ENCODE results near the gene PCNX2. TPM values are rescaled to one million over a fixed set of nuclear protein-coding genes. Genes with fewer than 3 reads are reported as not detected.

The PCNX2 gene
- total and polyA plus RNA-seq, 5 donors from 2014 or later, result 1.6 to 42.3 (median 3.1) TPM

DNA sequence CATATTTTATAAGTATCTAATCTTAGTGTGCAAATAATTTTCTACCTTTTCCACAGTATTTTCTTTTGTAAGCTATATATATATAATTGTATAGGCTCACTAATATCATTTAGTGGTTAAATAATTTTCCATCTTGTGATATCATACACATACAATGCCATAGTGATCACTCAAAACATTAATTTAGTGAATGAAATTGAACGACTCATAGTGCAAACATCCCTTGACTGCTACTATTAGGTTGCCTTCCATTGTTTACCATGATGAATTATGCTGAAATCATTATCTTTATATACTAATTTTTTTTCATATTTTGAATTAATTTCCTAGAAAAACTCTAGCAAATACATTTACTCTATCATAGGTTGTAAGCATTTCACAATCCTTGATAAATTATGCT, 127.1 kb downstream of the PCNX2 start:
- Histone ChIP-seq H3K36me3 (ENCODE audit: control insufficient read depth, insufficient read depth, low read length) (peaks cover 18% of the 10 kb centered on the region), H3K9me3 (ENCODE audit: control insufficient read depth in 2 of 2, low read length in 2 of 2) (peaks cover 0 to 3% of the 10 kb centered on the region in 2 experiments), H3K27ac (ENCODE audit: insufficient read depth, low read length, poor library complexity, severe bottlenecking) (no peak overlapping the region), H3K4me1 (ENCODE audit: control insufficient read depth, insufficient read depth, low read length, poor library complexity, severe bottlenecking) (no peaks in the 10 kb centered on the region), H3K27me3 (ENCODE audit: control insufficient read depth, insufficient read depth, low read length) (no peaks in the 10 kb centered on the region), H3K4me3 (ENCODE audit: low read depth, low read length) (no peak overlapping the region)
- Mint-ChIP-seq H3K36me3 (peaks cover 48% of the 10 kb centered on the region), H3K27ac (no peak overlapping the region), H3K4me1 (no peaks in the 10 kb centered on the region), H3K9me3 (peaks cover 0 to 20% (median 3%) of the 10 kb centered on the region in 7 donors), H3K4me3 (no peak overlapping the region), H3K27me3 (no peaks in the 10 kb centered on the region)
- ATAC-seq (ENCODE audit: low read depth in 2 of 2) (no peak), DNase-seq (no peak)

DNA sequence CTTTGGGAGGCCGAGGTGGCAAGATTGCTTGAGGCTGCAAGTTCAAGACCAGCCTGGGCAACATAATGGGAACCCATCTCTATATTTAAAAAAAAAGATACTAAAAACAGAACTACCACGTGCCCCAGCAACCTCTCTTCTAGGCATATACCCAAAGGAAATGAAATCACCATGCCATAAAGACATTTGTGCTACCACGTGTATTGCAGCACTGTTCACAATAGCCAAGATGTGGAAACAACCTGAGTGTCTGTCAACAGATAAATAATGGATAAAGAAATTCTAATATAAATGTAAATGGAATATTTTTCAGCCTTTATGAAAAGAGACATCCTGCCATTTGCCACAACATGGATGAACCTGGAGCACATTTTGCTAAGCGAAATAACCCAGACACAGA, 128.6 kb downstream of the PCNX2 start:
- H3K27ac Mint-ChIP-seq, result no peak overlapping the region
- no peak overlapping the region for H3K27ac ChIP-seq (ENCODE audit: insufficient read depth, low read length, poor library complexity, severe bottlenecking)
- ATAC-seq (ENCODE audit: low read depth in 2 of 2) (no peak), DNase-seq (no peak)
- no peaks in the 10 kb centered on the region for H3K4me1 ChIP-seq (ENCODE audit: control insufficient read depth, insufficient read depth, low read length, poor library complexity, severe bottlenecking)
- H3K9me3 Mint-ChIP-seq, result peaks cover 0 to 20% (median 3%) of the 10 kb centered on the region in 7 donors
- H3K36me3 Mint-ChIP-seq, result peaks cover 40% of the 10 kb centered on the region
- no peaks in the 10 kb centered on the region for H3K27me3 ChIP-seq (ENCODE audit: control insufficient read depth, insufficient read depth, low read length)
- no peak overlapping the region for H3K4me3 Mint-ChIP-seq
- H3K9me3 ChIP-seq (ENCODE audit: control insufficient read depth in 2 of 2, low read length in 2 of 2), result peaks cover 0 to 3% of the 10 kb centered on the region in 2 experiments
- H3K4me1 Mint-ChIP-seq, result no peaks in the 10 kb centered on the region
- H3K36me3 ChIP-seq (ENCODE audit: control insufficient read depth, insufficient read depth, low read length), result peaks cover 8% of the 10 kb centered on the region
- no peak overlapping the region for H3K4me3 ChIP-seq (ENCODE audit: low read depth, low read length)
- H3K27me3 Mint-ChIP-seq, result no peaks in the 10 kb centered on the region

DNA sequence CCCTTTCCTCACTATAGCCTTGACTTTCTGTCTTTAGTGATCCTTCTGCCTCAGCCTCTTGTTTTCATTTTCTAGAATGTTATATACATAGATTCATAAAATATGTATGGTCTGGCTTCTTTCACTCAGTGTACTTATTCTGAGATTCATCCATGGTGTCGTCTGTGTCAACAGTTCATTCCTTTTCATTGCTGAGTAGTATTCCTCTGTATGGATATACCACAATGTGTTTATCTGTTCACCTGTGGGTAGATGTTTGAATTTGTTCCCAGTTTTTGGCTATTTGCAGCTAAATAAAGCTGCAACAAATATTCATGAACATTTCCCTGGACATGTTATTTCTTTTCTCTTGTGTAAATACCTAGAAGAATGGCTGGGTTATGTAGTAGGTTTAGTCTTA, 131.8 kb downstream of the PCNX2 start:
- H3K4me3 Mint-ChIP-seq, result no peak overlapping the region
- peak overlapping the region in 1 of 3 donors; percentile 26 for H3K27ac Mint-ChIP-seq
- no peaks in the 10 kb centered on the region for H3K4me1 ChIP-seq (ENCODE audit: control insufficient read depth, insufficient read depth, low read length, poor library complexity, severe bottlenecking)
- peaks cover 21% of the 10 kb centered on the region for H3K36me3 ChIP-seq (ENCODE audit: control insufficient read depth, insufficient read depth, low read length)
- DNase-seq, result no peak
- H3K4me3 ChIP-seq (ENCODE audit: low read depth, low read length), result no peak overlapping the region
- H3K27ac ChIP-seq (ENCODE audit: insufficient read depth, low read length, poor library complexity, severe bottlenecking), result no peak overlapping the region
- H3K9me3 Mint-ChIP-seq, result peaks cover 0 to 16% (median 3%) of the 10 kb centered on the region in 7 donors
- H3K27me3 Mint-ChIP-seq, result no peaks in the 10 kb centered on the region
- H3K27me3 ChIP-seq (ENCODE audit: control insufficient read depth, insufficient read depth, low read length), result no peaks in the 10 kb centered on the region
- peaks cover 0 to 3% of the 10 kb centered on the region in 2 experiments for H3K9me3 ChIP-seq (ENCODE audit: control insufficient read depth in 2 of 2, low read length in 2 of 2)
- peaks cover 51% of the 10 kb centered on the region for H3K36me3 Mint-ChIP-seq
- H3K4me1 Mint-ChIP-seq, result no peaks in the 10 kb centered on the region
- no peak for ATAC-seq (ENCODE audit: low read depth in 2 of 2)

DNA sequence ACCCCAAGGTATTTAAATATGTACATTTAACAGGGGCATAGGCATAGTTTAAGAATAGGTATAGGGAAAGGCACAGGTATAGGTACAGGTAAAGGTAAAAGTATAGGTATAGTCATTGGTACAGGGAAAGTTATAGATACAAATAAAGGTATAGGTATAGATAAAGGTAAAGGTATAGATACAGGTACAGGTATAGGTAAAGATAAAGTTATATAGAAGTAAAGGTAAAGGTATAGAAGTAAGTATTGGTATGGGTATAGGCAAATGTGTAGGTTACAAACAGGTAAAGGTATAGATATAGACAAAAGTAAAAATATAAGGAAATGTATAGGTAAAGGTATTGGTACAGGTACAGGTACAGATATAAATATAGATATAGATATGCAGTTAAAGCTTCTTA, 137.2 kb downstream of the PCNX2 start:
- DNase-seq (no peak), ATAC-seq (ENCODE audit: low read depth in 2 of 2) (no peak)
- no peak overlapping the region for H3K4me3 Mint-ChIP-seq
- H3K36me3 Mint-ChIP-seq, result peaks cover 56% of the 10 kb centered on the region
- no peak overlapping the region for H3K27ac ChIP-seq (ENCODE audit: insufficient read depth, low read length, poor library complexity, severe bottlenecking)
- H3K4me3 ChIP-seq (ENCODE audit: low read depth, low read length), result no peak overlapping the region
- no peaks in the 10 kb centered on the region for H3K27me3 ChIP-seq (ENCODE audit: control insufficient read depth, insufficient read depth, low read length)
- H3K9me3 Mint-ChIP-seq, result no peaks in the 10 kb centered on the region
- no peaks in the 10 kb centered on the region for H3K4me1 ChIP-seq (ENCODE audit: control insufficient read depth, insufficient read depth, low read length, poor library complexity, severe bottlenecking)
- H3K36me3 ChIP-seq (ENCODE audit: control insufficient read depth, insufficient read depth, low read length), result peaks cover 24% of the 10 kb centered on the region
- no peaks in the 10 kb centered on the region for H3K4me1 Mint-ChIP-seq
- H3K27ac Mint-ChIP-seq, result peak overlapping the region in 1 of 3 donors; percentile 9
- H3K27me3 Mint-ChIP-seq, result no peaks in the 10 kb centered on the region
- H3K9me3 ChIP-seq (ENCODE audit: control insufficient read depth in 2 of 2, low read length in 2 of 2), result no peaks in the 10 kb centered on the region

DNA sequence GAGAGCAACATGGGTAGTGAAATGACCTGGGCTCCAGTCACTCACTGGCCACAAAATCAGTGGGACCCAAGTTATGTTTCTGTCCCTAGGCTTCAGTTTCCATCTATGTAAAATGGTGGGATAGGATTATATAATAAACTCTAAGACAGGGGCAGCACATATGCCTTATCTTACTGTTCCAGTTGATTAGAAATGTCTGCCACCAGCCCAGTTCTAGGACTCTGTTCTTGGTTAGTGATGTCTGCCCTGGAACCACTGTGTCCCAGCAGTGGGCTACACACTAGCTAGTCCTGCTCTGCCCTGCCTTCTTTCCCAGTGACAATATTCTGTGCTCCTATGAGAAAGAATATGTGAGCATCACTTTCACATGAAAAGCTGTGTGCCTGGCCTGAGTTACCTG, 138.3 kb downstream of the PCNX2 start:
- no peak overlapping the region for H3K27ac ChIP-seq (ENCODE audit: insufficient read depth, low read length, poor library complexity, severe bottlenecking)
- Mint-ChIP-seq H3K27me3 (no peaks in the 10 kb centered on the region), H3K4me3 (no peak overlapping the region), H3K27ac (peak overlapping the region in 1 of 3 donors; percentile 35), H3K9me3 (no peaks in the 10 kb centered on the region), H3K4me1 (no peaks in the 10 kb centered on the region), H3K36me3 (peaks cover 56% of the 10 kb centered on the region)
- H3K4me1 ChIP-seq (ENCODE audit: control insufficient read depth, insufficient read depth, low read length, poor library complexity, severe bottlenecking), result no peaks in the 10 kb centered on the region
- no peaks in the 10 kb centered on the region for H3K9me3 ChIP-seq (ENCODE audit: control insufficient read depth in 2 of 2, low read length in 2 of 2)
- DNase-seq (no peak), ATAC-seq (ENCODE audit: low read depth in 2 of 2) (no peak)
- peaks cover 24% of the 10 kb centered on the region for H3K36me3 ChIP-seq (ENCODE audit: control insufficient read depth, insufficient read depth, low read length)
- H3K4me3 ChIP-seq (ENCODE audit: low read depth, low read length), result no peak overlapping the region
- H3K27me3 ChIP-seq (ENCODE audit: control insufficient read depth, insufficient read depth, low read length), result no peaks in the 10 kb centered on the region

DNA sequence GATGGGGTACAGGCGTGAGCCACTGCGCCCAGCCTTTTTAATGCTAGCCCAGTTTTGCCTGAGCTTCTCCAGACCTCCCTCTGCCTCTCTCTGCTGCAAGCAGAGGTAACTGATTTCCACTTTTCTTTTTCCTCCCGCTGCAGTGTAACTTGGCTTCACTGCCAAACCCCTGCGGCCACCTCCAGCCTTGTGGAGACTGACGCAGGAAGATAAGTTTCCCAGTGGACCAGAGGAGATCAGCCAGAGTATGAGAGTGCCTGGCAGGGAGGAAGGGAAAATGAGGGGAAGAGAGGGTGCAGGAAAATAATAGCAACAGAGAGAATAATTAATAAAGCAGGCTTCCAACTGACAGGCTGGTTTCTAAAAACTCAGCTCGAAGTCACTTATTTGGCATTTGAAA, 143.7 kb downstream of the PCNX2 start:
- H3K27me3 Mint-ChIP-seq, result no peaks in the 10 kb centered on the region
- peaks cover 48% of the 10 kb centered on the region for H3K36me3 Mint-ChIP-seq
- H3K27ac Mint-ChIP-seq, result no peak overlapping the region

DNA sequence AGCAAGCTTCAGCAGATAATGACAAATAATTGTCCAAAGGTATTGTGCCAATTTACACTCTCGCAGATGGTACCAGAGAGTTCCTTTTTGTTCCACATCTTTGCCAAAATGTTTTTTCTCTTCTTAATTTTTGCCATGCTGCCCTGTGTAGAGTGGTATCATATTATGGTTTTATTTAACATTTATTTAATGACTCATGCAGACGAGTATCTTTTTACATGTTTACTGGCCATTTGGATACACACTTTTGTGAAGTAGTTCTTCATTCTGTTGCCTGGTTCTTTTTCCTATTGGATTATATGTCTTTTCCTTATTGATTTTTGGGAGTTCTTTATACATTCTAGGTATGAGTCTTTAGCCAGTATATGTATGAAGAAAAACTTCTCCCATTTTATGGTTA, 151.1 kb downstream of the PCNX2 start:
- ATAC-seq (ENCODE audit: low read depth in 2 of 2) (no peak), DNase-seq (no peak)
- Histone ChIP-seq H3K27ac (ENCODE audit: insufficient read depth, low read length, poor library complexity, severe bottlenecking) (no peak overlapping the region), H3K4me3 (ENCODE audit: low read depth, low read length) (no peak overlapping the region), H3K4me1 (ENCODE audit: control insufficient read depth, insufficient read depth, low read length, poor library complexity, severe bottlenecking) (no peaks in the 10 kb centered on the region), H3K27me3 (ENCODE audit: control insufficient read depth, insufficient read depth, low read length) (no peaks in the 10 kb centered on the region), H3K9me3 (ENCODE audit: control insufficient read depth in 2 of 2, low read length in 2 of 2) (no peaks in the 10 kb centered on the region), H3K36me3 (ENCODE audit: control insufficient read depth, insufficient read depth, low read length) (peaks cover 2% of the 10 kb centered on the region)
- no peaks in the 10 kb centered on the region for H3K4me1 Mint-ChIP-seq
- no peaks in the 10 kb centered on the region for H3K9me3 Mint-ChIP-seq
- H3K4me3 Mint-ChIP-seq, result no peak overlapping the region
- H3K27ac Mint-ChIP-seq, result no peak overlapping the region
- peaks cover 16% of the 10 kb centered on the region for H3K36me3 Mint-ChIP-seq
- no peaks in the 10 kb centered on the region for H3K27me3 Mint-ChIP-seq

More for the DNA sequence above, 143.7 kb downstream of the PCNX2 start:
- no peak for ATAC-seq (ENCODE audit: low read depth in 2 of 2)
- DNase-seq, result no peak
- Mint-ChIP-seq H3K4me1 (no peaks in the 10 kb centered on the region), H3K9me3 (no peaks in the 10 kb centered on the region), H3K4me3 (no peak overlapping the region)
- Histone ChIP-seq H3K27ac (ENCODE audit: insufficient read depth, low read length, poor library complexity, severe bottlenecking) (no peak overlapping the region), H3K9me3 (ENCODE audit: control insufficient read depth in 2 of 2, low read length in 2 of 2) (no peaks in the 10 kb centered on the region), H3K4me3 (ENCODE audit: low read depth, low read length) (no peak overlapping the region), H3K4me1 (ENCODE audit: control insufficient read depth, insufficient read depth, low read length, poor library complexity, severe bottlenecking) (no peaks in the 10 kb centered on the region), H3K36me3 (ENCODE audit: control insufficient read depth, insufficient read depth, low read length) (peaks cover 4% of the 10 kb centered on the region), H3K27me3 (ENCODE audit: control insufficient read depth, insufficient read depth, low read length) (no peaks in the 10 kb centered on the region)

DNA sequence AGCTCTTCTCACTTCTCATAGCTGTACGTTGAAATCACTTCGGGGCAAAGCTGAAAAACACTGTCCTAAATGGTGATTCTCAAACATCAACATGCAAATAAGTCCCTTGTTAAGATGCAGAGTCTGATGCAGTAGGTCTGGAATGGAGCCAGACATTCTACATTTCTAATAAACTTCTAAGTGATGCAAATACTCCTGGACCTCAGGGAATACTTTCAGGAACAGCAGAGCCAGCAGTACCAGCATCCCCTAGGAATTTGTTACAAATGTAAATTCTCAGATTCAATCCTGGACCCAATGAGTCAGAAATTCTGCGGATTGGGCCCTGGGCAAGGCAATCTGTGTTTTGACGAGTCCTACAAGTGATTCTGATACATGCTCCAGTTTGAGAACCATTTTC, 152.3 kb downstream of the PCNX2 start:
- no peak overlapping the region for H3K4me3 ChIP-seq (ENCODE audit: low read depth, low read length)
- no peak overlapping the region for H3K4me3 Mint-ChIP-seq
- no peak overlapping the region for H3K27ac ChIP-seq (ENCODE audit: insufficient read depth, low read length, poor library complexity, severe bottlenecking)
- no peaks in the 10 kb centered on the region for H3K9me3 Mint-ChIP-seq
- H3K36me3 Mint-ChIP-seq, result peaks cover 18% of the 10 kb centered on the region
- ATAC-seq (ENCODE audit: low read depth in 2 of 2) (no peak), DNase-seq (no peak)
- no peaks in the 10 kb centered on the region for H3K27me3 ChIP-seq (ENCODE audit: control insufficient read depth, insufficient read depth, low read length)
- H3K4me1 ChIP-seq (ENCODE audit: control insufficient read depth, insufficient read depth, low read length, poor library complexity, severe bottlenecking), result no peaks in the 10 kb centered on the region
- H3K27me3 Mint-ChIP-seq, result no peaks in the 10 kb centered on the region
- peaks cover 2% of the 10 kb centered on the region for H3K36me3 ChIP-seq (ENCODE audit: control insufficient read depth, insufficient read depth, low read length)
- H3K27ac Mint-ChIP-seq, result no peak overlapping the region
- no peaks in the 10 kb centered on the region for H3K4me1 Mint-ChIP-seq
- H3K9me3 ChIP-seq (ENCODE audit: control insufficient read depth in 2 of 2, low read length in 2 of 2), result no peaks in the 10 kb centered on the region
